HG03457 (cell line): ENCODE data around the gene DNAH11.
"Not testable (repeated sequence)": the region's sequence is repeated elsewhere in the genome, so short reads cannot be mapped to it uniquely, and the experiment has no call there.

ENCODE experiments used
- ATAC-seq: cut with Tn5 transposase; IDR thresholded peaks from one replicate; pipeline ENCODE4 v1.9.1; 2021; ENCODE audit warnings: moderate number of reproducible peaks; ENCODE audit not compliant: unreplicated experiment

DNAH11 gene

GRCh38 chr7:21867816-21868575 is 325.2 kb downstream of the DNAH11 start:
- ATAC-seq = no peak

GRCh38 chr7:21868576-21868850 is 325.7 kb downstream of the DNAH11 start:
- ATAC-seq = no peak

- ATAC-seq = no peak
Observed at GRCh38 chr7:21869785-21870402, 327.1 kb downstream of the DNAH11 start.

DNA sequence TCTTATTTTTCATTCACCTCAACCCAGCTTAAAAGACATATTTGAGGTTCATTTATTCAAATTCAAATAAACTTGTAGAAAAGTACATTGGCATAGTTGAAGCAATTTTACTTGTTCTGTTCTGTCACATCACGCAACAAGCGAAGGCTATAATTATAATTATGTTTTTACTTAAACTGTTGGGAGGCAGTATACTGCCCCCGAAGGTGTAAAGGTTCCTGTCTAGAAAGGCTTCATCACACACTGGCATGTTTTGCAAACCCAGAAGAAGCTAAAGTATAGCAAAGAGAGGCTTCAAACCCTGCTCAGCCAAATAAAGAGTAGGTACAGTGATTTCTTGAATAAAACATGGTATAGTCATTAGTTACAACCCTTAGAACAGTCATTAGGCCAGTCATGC is 340.2 kb downstream of the DNAH11 start:
- ATAC-seq = no peak

- ATAC-seq = not testable (repeated sequence)
Observed at GRCh38 chr7:21883501-21883900, 340.7 kb downstream of the DNAH11 start.

- no peak for ATAC-seq
Observed at GRCh38 chr7:21884496-21884895, 341.7 kb downstream of the DNAH11 start.

DNA sequence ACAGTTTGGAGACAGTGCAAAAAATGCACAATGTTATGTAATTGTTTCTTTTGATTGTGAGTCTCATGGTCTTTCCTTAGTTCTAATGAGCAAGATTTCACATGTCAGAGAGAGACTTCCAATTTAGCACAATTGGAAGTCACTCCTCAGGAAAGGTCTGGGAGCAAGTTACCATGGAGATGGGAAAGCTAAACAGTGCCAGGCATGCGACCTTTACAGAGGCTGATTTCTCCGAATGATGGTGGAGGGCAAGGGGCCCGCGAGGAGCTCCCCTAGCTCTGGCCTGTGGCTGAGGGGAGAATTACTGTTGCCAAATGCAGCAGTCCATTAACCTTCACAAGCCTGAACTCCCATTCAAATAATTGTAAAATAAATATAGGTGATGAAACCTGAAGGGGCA is 343.6 kb downstream of the DNAH11 start:
- no peak for ATAC-seq

DNA sequence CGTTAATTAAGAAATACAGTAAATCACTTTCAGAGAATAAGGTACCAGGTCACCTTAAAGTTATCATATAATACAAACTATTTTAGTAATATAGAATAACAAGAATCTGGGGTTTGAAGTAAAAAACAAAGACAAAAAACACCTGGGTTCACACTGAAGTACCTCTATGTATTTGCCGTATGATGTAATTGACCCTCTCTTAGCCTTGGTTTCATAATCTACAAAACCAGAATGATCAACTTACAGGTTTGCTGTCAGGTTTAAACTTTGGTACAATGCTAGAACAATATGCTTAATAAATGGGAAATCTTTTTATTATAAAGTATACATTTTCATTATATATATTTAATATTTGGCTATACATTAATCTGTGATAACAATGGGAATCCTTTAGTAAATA is 344.5 kb downstream of the DNAH11 start:
- ATAC-seq = no peak

- no peak for ATAC-seq
Observed at GRCh38 chr7:21887779-21888178, 344.9 kb downstream of the DNAH11 start.

- ATAC-seq = no peak
Observed at GRCh38 chr7:21891291-21891690, 348.5 kb downstream of the DNAH11 start.

- ATAC-seq = no peak
Observed at GRCh38 chr7:21893401-21893800, 350.6 kb downstream of the DNAH11 start.

DNA sequence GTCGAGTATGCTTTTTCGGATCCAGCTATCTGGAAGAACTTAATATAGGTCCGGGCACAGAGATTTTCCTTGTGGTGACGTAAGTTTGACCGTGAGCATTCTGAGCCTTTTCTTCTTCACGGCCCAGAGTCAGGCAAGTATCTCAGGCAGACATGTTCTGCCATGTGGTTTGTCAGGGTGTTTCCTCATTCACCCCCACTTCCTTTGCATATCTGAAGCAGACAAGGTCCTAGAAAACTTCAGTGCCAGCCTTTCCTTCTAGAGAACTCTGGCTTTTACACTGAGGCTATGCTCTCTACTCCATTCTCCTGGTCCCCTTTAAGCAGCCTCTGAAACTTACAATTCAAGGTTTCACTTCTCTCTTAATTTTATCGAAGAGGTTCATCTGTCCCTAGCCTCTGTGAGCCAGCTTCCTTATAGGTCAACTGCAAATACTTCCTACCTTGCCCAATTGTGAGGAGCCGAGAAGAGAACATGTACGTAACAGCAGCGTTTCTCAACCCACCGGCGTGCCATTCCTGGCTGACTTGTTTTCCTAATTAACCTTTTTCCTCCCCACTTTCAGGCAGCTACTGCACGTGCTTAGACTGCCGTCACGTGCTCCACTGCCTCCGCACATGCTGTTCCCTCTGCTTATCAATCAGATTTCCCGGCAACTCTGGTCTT is 355.6 kb downstream of the DNAH11 start:
- peak; percentile 86 for ATAC-seq

- no peak for ATAC-seq
Observed at GRCh38 chr7:21902240-21902639, 359.4 kb downstream of the DNAH11 start.

GRCh38 chr7:21903020-21903786 is 360.4 kb downstream of the DNAH11 start:
- no peak for ATAC-seq

DNA sequence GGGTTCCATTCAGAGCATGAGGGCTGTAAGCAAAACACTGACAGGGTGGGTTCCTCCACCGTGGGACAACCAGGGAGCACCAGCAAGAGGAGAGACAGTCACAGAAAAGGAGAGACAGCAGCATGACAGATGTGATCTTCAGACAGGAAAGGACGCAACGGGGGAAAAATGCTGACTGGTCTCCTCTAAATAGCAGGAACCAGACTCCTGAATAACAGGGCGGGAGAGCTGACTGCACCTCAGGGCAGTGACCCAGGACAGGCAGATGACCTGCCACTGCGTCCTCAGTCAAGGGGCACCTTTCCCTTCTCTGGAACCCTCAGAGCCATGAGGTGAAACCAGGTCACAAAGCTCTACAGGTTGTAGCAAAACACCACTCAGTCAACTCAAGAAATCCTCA is 365.9 kb downstream of the DNAH11 start:
- ATAC-seq = no peak

- no peak for ATAC-seq
Observed at GRCh38 chr7:21910253-21910652, 367.4 kb downstream of the DNAH11 start.

DNA sequence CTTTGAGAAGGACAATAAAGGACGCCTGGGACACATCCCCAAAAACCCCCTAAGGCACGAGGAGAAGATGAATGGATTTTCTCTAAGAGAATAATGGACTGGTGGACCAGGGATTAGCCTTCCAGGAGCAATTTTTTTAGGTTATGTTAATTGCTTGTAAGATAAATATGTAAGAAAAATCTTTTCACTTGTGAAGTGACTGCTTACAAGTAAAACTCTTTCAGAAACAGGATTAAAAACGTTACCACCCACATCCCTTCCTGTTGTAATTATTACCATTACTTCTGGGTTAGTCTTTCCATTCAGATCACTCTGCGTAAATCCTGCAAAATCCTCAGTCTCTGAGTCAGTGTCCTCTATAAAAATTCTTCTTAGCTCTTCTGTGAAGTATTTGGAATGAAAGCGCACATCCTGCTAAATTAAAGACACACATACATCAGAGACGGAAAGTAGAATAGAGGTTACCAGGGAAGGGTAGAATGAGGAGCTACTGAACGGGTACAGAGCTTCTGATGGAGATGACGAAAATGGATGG is 368.6 kb downstream of the DNAH11 start:
- no peak for ATAC-seq

DNA sequence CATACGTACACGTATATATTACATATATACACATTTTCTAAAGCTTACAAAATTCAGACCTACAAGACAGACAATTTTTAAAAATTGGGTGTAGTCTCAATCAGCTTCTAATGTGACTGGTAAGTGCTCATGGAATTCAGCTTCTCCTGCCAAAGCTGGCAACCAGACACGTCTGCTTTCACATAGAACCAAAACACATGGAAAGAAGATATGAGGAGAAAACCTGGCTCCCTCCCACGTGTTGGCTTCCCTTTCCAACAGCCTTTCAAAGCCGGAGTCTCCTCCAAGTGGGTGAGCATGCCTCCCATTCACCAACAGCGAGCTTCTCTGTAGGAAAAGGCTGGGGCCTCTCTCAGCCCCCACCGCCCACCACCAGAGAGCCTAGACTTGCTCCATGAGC is 369.5 kb downstream of the DNAH11 start:
- ATAC-seq = no peak

DNA sequence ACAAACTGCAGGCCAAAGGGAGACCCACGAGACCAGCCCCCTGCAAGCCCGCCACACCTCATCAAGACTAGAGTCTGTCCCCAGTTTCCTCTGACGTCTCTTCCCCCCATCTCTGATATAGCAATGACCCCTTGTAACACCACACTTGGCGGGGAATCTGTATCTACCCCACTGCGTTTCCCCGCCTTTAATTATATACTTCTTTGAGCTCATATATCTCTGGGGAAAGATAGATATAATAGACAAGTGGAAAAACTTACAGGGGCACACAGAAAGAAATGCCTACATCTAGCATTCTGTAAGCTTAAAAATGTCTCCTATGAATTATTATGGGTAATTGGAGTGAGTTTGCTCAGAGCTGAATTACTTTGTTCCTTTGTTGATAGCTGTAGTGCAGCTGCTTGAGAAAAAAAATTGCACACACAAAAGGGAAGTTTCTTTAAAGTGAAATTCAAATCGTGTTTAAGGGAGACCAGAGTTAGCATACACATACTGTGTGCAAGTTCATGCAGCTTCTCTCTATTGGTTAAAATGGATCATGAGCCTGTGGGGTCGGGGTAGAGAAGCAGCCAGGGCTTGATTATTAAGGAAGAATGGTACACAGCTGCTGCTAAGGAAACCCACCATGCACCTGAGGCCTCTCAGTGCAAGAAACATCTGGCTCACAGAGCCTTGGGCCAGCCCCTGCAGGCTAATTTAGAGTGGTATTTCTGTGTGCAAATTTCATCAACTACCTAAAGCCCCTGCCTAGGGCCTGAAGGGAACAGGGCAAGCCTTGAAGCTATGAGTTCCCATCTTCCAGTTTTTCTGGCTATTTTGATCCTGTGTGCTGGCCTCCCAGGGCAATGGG is 370.3 kb downstream of the DNAH11 start:
- ATAC-seq = no peak

GRCh38 chr7:21914671-21915070 is 371.8 kb downstream of the DNAH11 start:
- ATAC-seq = no peak
